ENCODE results near the gene PMP22.

PMP22 gene

GRCh38 chr17:15281909-15282308 lies 16.8 kb upstream of the PMP22 start:
- peaks cover 7% of the 10 kb centered on the region for H3K4me1 ChIP-seq (ENCODE audit: insufficient read depth, poor library complexity, severe bottlenecking)
- no peaks in the 10 kb centered on the region for H3K36me3 ChIP-seq (ENCODE audit: low read depth)
- no peak overlapping the region for H3K4me3 ChIP-seq (ENCODE audit: severe bottlenecking)
- DNase-seq (ENCODE audit: low spot score) (no peak), ATAC-seq (ENCODE audit: low read depth) (no peak)
- no peaks in the 10 kb centered on the region for H3K9me3 ChIP-seq (ENCODE audit: severe bottlenecking)
- H3K27ac ChIP-seq (ENCODE audit: poor library complexity, severe bottlenecking), result no peak overlapping the region
- H3K27me3 ChIP-seq (ENCODE audit: insufficient read depth, poor library complexity, severe bottlenecking), result peaks cover 4% of the 10 kb centered on the region
- no peak for TF ChIP-seq CTCF (IDR thresholded peaks at IDR 0.05; ENCODE audit: poor library complexity, severe bottlenecking)

DNA sequence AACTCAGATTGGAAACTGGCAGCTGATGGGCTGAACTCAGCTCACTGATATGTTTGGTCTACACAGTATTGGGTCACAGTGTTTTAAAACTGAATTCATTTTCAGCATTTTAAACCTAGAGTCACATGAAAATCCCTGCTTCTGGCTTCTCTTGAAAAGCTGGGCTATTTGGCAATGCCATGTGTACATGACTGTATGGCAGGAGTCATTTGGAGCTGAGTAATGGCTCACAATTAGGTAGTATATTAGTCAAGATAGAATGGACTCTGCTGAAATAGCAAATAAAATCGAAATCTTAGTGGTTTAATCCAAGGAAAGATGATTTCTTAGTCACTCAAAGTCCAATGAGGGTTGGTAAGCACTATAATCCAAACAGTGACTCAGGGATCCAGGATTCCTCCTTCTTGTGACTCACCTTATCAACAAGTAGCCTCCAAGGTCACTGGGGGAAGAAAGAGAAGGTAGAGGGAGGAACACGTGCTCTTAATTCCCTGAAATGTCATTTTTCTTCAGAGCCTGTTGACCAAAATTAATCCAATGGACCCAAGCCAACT lies 13.9 kb upstream of the PMP22 start:
- H3K4me3 ChIP-seq (ENCODE audit: severe bottlenecking), result no peak overlapping the region
- ATAC-seq (ENCODE audit: low read depth) (peak; percentile 92), DNase-seq (ENCODE audit: low spot score) (no peak)
- TF ChIP-seq CTCF (IDR thresholded peaks at IDR 0.05; ENCODE audit: poor library complexity, severe bottlenecking), result no peak
- no peaks in the 10 kb centered on the region for H3K9me3 ChIP-seq (ENCODE audit: severe bottlenecking)
- peaks cover 7% of the 10 kb centered on the region for H3K4me1 ChIP-seq (ENCODE audit: insufficient read depth, poor library complexity, severe bottlenecking)
- H3K27ac ChIP-seq (ENCODE audit: poor library complexity, severe bottlenecking), result peak overlapping the region; percentile 20
- no peaks in the 10 kb centered on the region for H3K36me3 ChIP-seq (ENCODE audit: low read depth)
- H3K27me3 ChIP-seq (ENCODE audit: insufficient read depth, poor library complexity, severe bottlenecking), result no peaks in the 10 kb centered on the region

- ATAC-seq (ENCODE audit: low read depth) (no peak), DNase-seq (ENCODE audit: low spot score) (no peak)
- Histone ChIP-seq H3K36me3 (ENCODE audit: low read depth) (no peaks in the 10 kb centered on the region), H3K9me3 (ENCODE audit: severe bottlenecking) (no peaks in the 10 kb centered on the region), H3K27me3 (ENCODE audit: insufficient read depth, poor library complexity, severe bottlenecking) (no peaks in the 10 kb centered on the region), H3K4me3 (ENCODE audit: severe bottlenecking) (no peak overlapping the region), H3K4me1 (ENCODE audit: insufficient read depth, poor library complexity, severe bottlenecking) (peaks cover 7% of the 10 kb centered on the region), H3K27ac (ENCODE audit: poor library complexity, severe bottlenecking) (peak overlapping the region; percentile 20)
- no peak for TF ChIP-seq CTCF (IDR thresholded peaks at IDR 0.05; ENCODE audit: poor library complexity, severe bottlenecking)
Measured at GRCh38 chr17:15278380-15278779, 13.3 kb upstream of the PMP22 start.

DNA sequence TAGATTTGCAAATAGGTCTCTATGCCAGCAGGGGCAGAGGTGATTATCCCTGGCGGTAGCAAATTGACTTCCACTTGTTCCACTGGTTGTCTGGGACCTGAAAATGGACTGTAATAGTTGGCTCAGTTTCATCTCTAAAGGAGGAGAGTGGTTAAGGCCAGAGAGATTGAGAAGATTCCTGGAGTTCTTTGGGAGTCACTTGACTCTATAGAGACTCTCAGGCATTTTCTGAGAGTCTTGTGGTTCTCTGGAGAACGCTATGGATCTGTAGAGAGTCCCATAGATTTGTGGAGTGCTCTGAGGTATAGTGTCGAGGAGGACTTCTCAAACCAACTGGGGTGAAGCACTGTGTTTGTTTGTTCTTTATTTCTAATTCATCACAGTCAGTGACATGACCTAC lies 8.9 kb upstream of the PMP22 start:
- H3K27me3 ChIP-seq (ENCODE audit: insufficient read depth, poor library complexity, severe bottlenecking), result no peaks in the 10 kb centered on the region
- DNase-seq (ENCODE audit: low spot score), result no peak
- no peak overlapping the region for H3K27ac ChIP-seq (ENCODE audit: poor library complexity, severe bottlenecking)

More for the DNA sequence above, 8.9 kb upstream of the PMP22 start:
- H3K9me3 ChIP-seq (ENCODE audit: severe bottlenecking), result no peaks in the 10 kb centered on the region
- peaks cover 7% of the 10 kb centered on the region for H3K4me1 ChIP-seq (ENCODE audit: insufficient read depth, poor library complexity, severe bottlenecking)
- no peak overlapping the region for H3K4me3 ChIP-seq (ENCODE audit: severe bottlenecking)
- no peak for ATAC-seq (ENCODE audit: low read depth)
- H3K36me3 ChIP-seq (ENCODE audit: low read depth), result no peaks in the 10 kb centered on the region
- TF ChIP-seq CTCF (IDR thresholded peaks at IDR 0.05; ENCODE audit: poor library complexity, severe bottlenecking), result no peak
